GM12875 (cell line): Measurements from ENCODE around the gene CFAP91.
"Not testable (repeated sequence)": the region's sequence is repeated elsewhere in the genome, so short reads cannot be mapped to it uniquely, and the experiment has no call there.

Experiments
- H3K4me3 ChIP-seq: one replicate; pipeline ENCODE4 v1.5.1; 2011; ENCODE audit warnings: low read depth, low read length, control low read depth
- TF ChIP-seq, protein P1 (sequence below): IDR thresholded peaks from 2 replicates; pipeline ENCODE4 v1.5.1; 2011; ENCODE audit warnings: low read depth, mild to moderate bottlenecking, control low read depth, inconsistent platforms, low read length, moderate library complexity, borderline replicate concordance; ENCODE audit not compliant: insufficient read depth

The CFAP91 gene

DNA sequence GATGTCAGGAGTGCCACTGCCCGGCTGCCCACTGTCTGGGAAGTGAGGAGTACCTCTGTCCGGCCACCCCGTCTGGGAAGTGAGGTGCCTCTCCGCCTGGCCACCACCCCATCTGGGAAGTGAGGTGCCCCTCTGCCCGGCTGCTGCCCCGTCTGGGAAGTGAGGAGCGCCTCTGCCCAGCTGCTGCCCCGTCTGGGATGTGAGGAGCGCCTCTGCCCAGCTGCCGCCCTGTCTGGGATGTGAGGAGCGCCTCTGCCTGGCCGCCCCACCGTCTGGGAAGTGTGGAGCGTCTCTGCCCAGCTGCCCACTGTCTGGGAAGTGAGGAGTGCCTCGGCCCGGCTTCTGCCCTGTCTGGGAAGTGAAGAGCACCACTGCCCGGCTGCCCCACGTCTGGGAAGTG is 28.9 kb upstream of the CFAP91 start:
- TF ChIP-seq, protein P1, sequence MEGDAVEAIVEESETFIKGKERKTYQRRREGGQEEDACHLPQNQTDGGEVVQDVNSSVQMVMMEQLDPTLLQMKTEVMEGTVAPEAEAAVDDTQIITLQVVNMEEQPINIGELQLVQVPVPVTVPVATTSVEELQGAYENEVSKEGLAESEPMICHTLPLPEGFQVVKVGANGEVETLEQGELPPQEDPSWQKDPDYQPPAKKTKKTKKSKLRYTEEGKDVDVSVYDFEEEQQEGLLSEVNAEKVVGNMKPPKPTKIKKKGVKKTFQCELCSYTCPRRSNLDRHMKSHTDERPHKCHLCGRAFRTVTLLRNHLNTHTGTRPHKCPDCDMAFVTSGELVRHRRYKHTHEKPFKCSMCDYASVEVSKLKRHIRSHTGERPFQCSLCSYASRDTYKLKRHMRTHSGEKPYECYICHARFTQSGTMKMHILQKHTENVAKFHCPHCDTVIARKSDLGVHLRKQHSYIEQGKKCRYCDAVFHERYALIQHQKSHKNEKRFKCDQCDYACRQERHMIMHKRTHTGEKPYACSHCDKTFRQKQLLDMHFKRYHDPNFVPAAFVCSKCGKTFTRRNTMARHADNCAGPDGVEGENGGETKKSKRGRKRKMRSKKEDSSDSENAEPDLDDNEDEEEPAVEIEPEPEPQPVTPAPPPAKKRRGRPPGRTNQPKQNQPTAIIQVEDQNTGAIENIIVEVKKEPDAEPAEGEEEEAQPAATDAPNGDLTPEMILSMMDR = no peak
- no peak overlapping the region for H3K4me3 ChIP-seq

DNA sequence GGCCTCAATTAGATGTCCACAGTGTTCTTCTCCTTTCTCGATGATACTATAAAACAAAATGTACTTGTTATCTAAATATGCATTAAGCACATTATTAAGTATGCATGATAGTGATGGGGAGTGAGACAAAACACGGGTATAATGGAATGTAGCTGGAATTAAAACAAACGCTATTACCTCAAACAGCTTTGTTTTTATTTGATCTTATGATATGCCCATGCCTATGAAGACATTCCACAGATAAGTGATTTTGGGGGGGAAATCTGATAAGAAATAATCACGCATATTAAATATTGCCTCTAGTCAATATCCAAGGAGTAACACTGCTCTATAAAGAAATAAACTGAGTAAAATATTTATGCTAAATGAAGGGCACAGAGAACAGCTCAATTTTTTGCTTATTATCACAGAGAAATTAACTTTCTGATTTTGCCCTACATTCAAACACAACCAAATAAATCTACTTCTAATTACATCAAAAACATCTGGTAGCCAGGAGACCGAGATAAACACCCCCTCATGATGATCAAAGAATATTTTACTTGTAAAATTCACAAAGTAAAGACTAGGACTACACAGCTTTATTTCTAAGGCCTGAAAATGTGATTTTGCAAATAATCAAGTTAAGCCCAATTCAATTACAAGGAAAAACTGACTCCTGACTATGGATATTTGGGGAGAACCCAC is 27.5 kb upstream of the CFAP91 start:
- TF ChIP-seq, protein P1 = no peak
- no peak overlapping the region for H3K4me3 ChIP-seq

GRCh38 chr3:119676020-119676419 is 26.8 kb upstream of the CFAP91 start:
- peak overlapping the region; percentile 77 for H3K4me3 ChIP-seq
- TF ChIP-seq, protein P1 = no peak

DNA sequence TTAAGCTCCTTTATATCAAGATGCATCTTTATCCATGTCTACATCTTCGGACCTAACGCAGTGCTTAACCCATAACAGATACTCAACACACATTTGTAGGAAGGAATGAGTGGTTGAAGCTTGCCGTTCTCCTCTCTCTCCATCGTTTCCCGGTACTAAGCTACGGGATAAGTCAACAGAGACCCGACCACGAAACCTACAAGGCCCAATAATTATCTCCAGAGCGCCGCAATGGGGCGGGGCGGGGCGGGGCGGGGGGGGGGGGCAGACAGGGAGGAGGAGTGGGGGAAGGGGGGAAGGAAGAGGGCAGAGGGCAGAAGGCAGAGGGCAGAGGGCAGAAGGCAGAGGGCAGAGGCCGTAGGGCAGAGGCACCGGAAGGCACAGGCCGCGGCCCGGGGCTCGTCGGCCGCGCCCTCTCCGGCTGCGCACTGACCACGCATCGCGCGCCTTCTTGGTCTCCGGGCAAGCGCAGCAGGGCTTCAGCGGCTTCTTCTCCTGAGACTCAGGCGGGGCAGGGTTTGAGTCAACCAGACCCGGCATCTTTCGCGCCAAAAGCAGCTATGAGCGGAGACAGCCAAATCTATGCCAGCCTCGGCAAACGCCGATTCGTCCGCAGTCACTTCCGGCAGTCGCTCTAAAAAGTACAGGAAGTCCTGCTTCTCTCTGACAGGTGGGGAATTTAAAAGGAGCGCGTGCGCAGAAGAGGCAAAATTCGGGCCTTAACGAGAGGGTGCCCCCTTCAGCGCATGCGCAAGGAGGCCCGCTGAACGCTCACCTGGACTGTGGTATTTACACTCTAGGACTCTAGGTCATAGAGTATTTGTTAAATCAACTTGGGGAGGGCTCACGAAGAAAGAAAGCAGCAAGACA is 25.8 kb upstream of the CFAP91 start, which contains the start of gene COX17:
COX17 (minus strand) TSS at position 636 of the 870 bp plus-strand sequence; CDS start at position 540, 96 bp downstream.
- TF ChIP-seq, protein P1 = no peak

GRCh38 chr3:119677641-119677934 is 25.2 kb upstream of the CFAP91 start:
- TF ChIP-seq, protein P1 = no peak
- H3K4me3 ChIP-seq = peak overlapping the region; percentile 45

More for the DNA sequence above, 25.8 kb upstream of the CFAP91 start, which contains the start of gene COX17:
- peak within 1 kb of the TSS; percentile 77 for H3K4me3 ChIP-seq

DNA sequence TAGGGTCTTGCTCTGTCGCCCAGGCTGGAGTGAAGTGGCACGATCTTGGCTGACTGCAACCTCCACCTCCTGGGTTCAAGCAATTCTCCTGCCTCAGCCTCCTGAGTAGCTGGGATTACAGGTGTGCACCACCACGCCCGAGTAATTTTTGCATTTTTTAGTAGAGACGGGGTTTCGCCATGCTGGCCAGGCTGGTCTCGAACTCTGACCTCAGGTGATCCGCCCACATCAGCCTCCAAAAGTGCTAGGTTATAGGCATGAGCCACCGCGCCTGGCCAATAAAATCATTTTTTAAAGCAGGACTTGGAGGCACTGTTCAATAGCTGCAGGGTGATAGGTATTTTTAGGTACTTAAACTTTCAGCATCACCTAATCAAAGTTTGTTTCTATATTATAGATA is 24.6 kb upstream of the CFAP91 start:
- not testable (repeated sequence) for H3K4me3 ChIP-seq

DNA sequence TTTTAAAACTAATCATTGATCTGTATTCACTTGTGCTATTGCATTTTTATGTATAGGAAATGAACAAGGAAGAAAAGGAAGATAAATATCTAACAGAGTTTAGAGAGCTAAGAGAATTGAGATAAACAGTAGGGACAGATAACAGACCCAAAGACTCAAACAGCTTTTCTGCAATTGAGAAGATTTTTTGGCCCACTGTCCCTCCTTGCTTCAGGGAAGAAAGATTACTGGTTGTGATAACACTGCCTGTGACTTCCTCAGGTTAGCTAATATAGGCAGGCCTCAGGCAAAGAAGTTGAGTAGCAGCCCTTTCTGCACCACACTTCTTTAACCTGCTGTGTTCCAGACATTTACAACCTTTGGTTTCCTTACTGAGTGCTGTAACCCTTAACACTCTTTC is 22.9 kb upstream of the CFAP91 start:
- TF ChIP-seq, protein P1 = no peak
- H3K4me3 ChIP-seq = no peak overlapping the region
